Activated T-cell treated with anti-CD3 and anti-CD28 coated beads for 1 hour (primary cell): ENCODE results near the gene USP27X.

Experiments
- DNase-seq: peaks from one replicate; pipeline ENCODE4 v3.0.0-alpha.2; 2020; ENCODE audit warnings: low read depth

The USP27X gene

DNA sequence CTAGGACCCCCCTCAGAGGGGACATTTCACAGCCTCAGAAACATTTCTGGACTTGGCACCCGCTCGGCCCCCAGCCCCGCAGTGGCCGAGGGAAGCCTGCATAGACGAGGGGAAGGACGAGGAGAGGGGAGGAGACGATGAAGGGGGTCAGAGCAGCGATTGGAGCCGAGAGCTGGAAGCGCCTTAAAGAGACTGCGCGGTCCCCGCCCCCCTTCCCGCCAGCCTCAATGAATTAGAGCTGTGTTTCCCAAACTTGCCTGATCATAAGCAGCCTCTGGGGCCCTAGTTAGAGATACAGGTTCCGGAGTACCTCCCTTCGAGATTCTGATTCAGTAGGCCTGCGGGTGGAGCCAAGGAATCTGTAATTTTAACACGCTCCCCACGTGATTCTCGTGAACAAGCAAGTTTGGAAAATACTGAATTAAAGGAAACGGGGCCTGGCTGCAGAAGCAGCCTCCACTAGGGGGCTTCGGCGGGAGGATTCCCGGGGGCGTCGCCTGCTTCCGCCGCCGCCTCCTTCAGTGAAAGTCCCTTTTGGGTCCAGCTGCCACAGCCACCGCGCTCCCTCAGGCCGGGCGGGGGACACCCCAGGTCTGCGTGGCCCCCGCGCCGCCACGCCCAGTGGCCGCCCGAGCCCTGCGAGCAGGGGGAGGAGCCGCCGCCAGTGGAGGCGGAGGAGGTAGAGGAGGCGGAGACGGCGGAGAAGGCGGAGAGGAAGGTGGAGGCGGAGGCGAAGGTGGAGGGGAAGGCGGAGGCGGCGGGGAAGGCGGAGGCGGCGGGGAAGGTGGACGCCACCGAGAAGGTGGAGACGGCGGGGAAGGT, at the start of gene USP27X:
TSS of gene USP27X (plus strand) at position 651 of the 822 bp plus-strand sequence. CDS start 824 bp downstream, outside the sequence.
- DNase-seq = peak; percentile 70

DNA sequence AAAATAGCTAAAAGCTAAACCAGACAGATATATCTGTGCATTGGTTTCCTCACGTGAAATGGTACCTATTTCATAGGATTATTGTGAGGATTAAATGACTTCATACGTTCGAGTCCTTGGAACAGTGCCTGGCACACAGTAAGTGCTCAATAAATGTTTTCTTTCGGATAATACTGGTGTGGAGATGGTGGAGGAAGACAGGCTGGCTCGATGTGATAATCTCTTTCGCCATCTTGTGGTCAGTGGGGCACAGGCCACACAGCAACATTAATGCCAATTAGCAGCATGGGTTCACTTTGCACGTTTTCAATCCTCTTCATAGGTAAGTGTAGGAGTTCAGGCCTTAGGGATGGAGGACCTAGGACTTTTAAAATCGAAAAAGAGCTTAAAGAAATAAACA, 40.9 kb upstream of the USP27X start:
- no peak for DNase-seq

DNA sequence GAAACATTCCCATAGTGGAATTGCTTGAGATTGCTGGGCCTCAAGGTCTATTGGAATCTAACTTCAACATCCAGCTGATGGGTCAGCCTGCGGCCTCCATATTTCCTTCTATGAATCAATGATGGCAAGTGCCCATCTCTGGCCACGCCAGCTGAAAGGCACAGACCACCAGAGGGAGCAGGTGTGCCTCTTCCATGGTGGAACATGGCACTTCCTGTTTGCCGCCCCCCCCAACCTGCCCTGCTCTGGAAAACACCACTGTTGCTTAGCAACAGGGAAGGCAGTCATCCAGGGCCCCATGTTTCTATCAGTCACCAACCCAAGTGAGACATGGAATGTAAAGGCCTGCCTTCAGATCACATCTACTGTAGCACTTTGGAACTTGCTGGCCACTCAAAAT, 38.6 kb upstream of the USP27X start:
- peak; percentile 1 for DNase-seq

DNA sequence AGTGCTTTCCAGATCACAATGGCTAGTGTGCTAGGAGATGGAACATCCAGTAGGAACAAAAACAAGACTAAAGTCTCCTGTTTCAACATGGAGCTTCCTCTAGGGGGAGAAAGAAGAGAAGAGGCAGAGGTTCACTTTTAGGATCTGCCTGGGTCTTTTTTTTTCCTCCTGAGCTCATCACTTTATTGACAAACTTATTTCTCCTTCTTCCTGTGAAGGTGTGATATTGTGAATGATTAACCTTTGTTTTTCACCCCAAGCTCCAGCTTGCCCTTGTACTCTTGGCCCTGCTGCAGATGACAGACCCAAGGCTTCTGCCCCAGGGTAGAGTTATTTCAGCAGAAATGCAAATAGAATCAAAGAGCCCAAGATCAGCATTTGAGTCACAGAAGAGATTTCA, 36.7 kb upstream of the USP27X start:
- no peak for DNase-seq

DNA sequence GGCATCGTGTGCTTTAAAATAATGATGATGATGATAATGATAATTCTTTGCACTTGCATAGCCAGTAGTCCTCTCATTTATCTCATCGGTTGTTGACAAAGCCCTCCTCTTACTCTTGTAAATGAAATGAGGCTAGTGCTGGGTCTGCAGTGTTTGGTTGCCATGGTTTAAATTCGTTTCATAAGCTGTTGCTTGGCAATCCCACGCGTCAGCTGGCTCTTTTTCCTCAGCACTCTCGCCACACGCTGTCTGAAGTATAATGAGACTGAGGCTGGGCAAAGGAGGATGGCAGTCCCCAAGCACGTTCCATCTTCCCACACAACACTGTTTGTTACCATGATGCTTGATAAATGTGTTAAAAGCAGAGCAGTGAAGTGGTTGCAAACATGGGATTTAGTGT, 34.7 kb upstream of the USP27X start:
- DNase-seq = no peak

DNA sequence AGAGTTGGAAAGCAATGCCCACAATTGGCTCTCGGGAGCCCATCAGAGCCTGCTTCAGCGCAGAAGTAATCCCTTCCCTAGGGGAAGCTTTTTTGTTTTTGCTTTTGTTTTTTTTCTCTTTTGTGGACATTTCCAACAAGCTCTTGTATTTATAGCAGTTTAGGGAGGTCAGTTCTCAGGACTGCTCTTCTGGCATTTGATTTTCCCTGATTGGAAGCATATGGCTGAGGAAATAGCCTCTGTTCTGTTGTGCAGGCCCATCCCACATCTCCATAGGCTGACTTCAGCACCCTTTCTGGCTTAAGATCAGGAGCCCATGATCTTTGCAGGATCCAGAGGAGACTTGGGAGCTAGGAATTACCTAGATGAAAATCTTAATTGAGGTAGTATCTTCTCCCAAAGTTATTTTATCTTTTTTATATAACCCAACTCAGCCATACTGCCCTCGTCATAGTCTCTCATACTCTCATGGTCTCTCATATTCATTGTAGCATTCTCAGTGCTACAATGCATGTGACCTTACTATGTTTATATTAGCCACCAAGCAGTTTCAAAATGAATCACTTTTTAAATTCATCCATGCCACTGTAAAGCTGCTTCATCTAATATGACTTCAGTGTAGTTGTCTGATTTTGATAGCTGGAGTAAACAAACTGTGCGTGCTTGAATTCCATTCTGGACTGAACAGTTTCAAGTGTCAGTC, 33.4 kb upstream of the USP27X start:
- DNase-seq = no peak

DNA sequence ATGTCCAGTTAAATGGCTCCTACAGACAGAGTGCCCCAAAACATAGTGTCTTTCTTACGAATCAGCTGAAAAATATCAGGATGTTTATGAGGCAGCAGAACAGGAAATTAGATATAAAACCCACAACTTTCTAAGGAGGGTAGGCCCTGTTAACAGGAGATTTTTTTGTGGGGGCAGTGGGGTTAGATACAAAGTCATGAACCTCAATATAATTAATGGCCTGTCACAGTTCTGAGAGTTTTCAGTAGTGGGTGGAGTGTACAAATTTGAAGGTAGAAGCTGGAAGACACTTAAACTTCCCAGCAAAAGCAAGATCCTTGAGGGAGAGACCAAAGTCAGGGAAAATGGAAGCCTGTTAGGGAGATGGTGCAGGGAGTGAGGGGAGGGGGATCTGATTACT, 32.8 kb upstream of the USP27X start:
- no peak for DNase-seq

DNA sequence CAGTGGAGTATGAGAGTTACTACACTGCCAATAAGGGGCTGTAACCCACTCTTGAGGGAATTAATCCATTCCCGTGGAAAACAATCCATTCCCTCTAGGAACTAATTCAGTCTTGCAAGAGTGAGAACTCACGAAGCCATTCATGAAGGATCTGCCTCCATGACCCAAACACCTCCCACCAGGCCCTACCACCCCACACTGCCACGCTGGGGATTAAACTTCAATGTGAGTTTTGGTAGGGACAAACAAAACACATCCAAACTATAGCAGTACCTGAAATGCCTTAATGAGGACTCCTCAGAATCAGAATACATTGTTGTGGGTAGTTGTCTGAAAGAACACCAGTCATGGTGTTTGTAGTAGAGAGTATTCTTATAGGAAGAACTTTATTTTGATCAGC, 31.0 kb upstream of the USP27X start:
- no peak for DNase-seq

DNA sequence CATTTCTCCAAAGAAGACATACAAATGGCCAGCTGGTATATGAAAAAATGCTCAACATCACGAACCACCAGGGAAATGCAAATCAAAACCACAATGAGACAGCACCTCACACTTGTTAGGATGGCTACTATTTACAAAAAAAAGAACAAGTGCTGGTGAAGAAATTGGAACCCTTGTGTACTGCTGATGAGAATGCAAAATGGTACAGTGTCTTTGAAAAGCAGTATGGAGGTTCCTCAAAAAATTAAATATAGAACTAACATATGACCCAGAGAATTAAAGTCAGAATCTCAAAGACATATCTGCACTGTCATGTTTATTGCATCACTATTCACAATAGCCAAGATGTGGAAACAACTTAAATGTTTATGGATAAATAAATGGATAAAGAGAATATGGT, 29.3 kb upstream of the USP27X start:
- no peak for DNase-seq

DNA sequence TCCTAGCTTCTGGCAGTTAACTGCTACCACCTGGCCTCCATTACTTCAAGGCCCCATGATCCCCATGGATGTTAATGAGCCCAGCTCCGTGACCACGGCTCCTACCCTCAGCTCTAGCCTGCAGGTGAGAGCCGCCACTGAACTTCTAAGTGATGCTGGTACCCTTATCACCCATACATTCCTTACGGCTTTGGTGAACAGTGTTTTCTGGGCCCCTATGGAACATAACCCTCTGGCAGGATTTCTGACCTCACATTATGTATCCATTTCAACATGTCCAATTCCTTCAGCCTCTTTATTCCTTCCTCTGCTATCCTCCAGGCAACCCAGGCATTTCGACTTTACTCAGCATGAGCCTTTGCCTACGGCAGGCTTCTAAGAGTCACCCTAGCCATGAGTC, 25.6 kb upstream of the USP27X start:
- no peak for DNase-seq

DNA sequence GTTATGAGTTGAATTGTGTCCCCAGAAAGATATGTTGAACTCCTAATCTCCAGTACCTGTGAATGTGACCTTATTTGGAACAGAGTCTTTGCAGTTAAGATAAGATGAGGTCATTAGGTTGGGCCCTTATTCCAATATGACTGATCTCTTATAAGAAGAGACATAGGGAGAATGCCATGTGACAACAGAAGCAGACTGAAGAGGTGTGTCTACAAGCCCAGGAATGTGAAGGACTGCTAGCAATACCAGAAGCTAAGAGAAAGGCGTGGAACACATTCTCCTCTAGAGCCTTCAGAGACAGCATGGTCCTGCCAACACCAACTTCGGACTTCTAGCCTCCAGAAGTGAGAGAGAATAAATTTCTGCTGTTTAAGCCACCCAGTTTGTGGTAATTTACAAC, 22.5 kb upstream of the USP27X start:
- no peak for DNase-seq

DNA sequence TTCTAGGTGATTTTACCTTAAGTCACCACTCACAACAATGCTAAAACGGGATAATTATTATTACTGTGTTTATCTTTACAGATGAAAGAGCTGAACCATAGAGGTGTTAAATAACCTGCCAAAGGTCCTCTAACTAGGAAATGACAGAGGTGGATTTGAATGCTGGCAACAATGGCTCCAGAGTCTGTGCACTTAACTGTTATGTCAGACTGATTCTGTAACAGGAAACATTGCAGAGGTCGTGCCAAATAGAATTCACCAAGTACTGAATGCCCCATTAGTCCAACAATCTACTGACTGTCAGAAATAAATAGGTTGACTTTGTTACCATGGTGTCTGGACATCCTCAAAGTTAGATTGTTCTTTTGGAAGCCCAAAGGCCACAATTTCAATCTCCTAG, 20.9 kb upstream of the USP27X start:
- no peak for DNase-seq

DNA sequence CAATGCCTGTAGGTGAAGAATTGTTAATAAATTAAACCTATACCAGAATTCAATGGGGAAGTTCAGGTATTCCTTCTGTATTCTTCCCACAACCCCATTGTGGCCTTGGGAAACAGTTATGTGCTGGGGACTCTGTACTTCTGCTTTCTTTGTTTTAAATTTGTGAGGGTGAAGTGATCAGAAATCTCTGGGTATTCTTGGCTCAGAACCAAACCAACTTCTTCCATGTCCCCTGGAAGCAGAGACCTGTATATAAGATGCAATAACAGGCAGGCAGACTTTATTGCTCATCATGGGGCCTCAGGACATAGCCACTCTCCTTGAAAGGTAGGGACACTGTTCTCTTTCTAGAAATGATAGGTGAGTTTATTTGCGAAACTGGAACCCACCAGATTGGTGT, 19.8 kb upstream of the USP27X start:
- no peak for DNase-seq

DNA sequence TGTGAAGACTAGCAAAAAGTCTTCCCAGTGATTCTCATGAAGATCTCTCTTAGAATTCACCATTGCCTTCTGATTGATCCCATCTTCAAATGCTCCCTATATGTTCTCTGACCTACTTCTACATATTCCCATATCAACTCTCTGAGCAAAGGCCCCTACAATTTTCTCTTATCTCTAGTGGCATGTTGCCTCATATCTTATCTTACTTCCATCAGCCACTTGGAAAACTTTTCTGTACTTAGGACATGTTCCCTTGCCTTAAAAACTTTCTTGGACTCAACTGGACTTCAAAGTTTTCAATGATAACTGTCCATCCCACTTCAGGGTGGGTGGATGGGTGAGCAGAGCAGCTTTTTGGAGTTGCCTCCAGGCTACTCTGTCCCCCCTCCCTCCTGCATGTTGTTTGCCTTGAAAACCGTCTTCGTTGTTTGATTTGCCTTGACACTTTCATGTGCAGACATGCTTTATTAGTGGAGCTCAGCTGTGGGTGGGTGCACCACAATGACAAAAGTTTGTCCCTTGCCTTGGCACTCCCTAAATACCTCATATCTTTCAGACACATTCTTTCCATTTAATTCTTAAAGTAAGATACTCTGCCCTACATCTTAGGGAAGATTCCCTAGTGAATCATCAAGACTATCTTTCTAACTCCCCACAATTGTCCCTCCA, 18.3 kb upstream of the USP27X start:
- DNase-seq = no peak

DNA sequence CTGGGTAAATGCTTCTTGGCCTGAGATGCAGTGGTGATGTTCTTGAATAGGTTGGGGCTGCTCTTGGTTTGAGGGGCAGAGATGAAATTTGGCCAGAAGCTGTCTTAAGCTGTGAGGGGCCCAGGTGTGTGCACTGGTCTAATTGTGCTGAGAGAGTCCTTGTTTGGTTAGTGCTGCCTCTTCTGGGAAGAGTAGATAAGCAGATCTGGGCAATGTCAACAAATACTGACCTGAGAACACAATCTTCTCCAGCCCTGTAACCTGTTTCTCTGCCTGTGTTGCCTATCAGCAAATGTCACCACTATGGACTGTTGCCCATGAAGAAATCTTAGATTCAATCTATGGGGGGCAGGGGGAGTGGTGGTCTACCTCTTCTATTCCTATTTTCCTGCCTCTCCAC, 17.2 kb upstream of the USP27X start:
- DNase-seq = no peak

DNA sequence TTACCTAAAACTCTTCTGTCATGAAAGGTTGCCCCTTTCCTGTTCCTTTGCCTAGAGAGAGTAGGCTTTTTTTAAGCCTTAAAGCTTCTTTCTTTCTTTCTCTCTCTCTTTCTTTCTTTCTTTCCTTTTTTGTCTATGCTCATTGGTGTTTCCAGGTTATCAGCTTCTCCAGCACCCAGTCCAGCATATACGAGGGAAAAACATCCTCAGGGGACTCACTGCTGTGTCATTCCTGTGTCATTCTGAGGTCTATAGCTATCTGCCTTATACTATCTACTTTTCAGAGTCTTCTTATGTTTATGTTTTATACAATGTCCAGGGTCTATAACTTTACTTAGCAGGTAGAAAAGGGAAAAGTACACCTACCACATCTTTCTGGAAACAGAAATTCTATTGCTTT, 10.5 kb upstream of the USP27X start:
- DNase-seq = no peak

DNA sequence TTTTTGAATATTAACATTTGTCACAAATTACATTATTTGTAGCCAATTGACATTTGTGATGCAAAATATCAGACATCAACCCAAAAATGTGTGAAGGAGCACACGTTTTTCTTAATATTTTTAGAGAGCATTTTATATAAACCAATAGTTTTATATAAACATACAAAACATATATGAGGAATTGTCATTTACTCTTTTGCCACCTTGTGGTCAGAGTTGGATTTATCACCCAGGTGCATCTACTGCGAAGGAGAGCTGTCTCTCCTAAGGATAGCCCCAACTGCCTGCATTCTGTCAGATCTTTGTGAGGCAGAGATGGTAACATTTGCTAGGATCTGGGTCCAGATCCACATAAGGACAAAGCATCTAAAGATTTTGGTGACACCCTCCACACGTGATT, 2.5 kb upstream of the USP27X start:
- no peak for DNase-seq

DNA sequence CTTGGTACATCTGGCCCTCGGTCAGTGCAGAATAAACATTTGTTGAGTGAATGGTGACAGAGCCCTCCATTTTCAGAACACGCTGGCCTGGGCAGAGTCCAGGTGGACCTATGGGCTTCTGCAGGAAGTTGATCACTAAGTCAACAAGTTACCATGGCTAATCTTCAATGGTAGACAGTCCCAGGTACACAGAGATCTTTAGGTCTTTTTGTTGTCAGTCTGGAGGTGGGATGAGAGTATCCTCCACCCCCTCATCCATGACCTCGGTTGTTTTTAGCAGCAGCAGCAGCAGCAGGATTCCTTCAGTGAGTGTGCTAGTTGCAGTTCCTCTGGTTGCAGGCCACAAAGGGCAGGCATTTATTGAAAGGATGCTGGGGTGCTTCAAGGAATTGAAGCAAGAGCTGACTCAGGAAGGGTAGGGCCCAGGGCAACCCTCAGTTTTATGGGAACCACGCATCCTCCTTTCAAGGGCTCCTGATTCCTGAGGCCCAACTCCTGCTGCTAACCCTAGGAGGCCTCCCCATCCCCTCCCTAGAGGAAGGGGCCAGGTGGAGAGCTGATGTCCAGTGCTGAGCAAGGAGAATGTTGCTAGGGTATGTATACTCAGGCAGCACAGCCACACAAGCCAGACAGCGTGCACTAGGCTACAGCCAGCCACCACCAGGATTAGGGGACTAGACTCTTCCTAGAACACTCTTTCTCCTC, 1.7 kb upstream of the USP27X start:
- no peak for DNase-seq

DNA sequence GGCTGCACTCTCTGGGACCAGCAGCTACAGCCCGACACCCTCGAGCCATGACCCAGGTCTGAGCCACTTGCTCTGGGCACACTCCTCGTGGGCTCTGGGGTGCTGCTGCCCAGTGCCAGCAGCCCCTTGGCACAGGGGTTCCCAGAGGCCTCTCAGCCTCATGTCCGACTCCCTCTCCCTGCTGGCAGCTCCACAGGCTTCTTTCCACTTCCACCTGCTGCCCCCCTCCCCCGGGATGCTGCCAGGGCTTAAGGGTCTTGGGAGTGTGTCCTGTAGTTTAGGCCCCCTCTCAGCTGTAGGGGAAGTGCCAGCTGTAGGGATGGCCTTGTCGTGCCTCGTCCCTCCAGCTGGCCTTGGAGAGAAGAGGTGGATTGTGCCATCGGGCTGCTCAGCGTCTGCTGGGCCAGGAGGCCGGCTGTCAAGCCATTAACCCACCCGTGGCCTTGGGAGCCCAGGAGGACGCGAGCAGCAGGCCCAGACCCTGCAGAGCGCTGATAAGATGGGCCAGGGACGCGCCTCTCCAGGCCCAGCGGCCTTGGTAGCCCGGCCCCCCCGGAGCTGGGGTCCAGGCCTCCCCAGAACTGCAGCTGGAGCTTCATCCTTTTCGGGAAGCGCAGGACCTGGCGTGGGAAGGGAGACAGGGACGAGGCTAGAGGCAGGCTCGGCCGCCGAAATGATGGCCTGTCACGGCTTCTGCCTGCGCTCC, 1.0 kb upstream of the USP27X start:
- DNase-seq = no peak

DNA sequence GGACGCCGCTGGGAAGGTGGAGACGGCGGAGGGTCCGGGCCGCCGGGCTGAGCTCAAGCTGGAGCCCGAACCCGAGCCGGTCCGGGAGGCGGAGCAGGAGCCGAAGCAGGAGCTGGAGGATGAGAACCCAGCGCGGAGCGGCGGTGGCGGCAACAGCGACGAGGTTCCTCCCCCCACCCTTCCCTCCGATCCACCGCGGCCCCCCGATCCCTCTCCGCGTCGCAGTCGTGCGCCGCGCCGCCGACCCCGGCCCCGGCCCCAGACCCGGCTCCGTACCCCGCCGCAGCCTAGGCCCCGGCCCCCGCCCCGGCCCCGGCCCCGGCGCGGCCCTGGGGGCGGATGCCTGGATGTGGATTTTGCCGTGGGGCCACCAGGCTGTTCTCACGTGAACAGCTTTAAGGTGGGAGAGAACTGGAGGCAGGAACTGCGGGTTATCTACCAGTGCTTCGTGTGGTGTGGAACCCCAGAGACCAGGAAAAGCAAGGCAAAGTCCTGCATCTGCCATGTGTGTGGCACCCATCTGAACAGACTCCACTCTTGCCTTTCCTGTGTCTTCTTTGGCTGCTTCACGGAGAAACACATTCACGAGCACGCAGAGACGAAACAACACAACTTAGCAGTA, 483 bp downstream of the USP27X start:
- DNase-seq = no peak

DNA sequence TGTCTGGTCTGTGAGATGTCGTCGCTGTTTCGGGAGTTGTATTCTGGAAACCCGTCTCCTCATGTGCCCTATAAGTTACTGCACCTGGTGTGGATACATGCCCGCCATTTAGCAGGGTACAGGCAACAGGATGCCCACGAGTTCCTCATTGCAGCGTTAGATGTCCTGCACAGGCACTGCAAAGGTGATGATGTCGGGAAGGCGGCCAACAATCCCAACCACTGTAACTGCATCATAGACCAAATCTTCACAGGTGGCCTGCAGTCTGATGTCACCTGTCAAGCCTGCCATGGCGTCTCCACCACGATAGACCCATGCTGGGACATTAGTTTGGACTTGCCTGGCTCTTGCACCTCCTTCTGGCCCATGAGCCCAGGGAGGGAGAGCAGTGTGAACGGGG, 1.4 kb downstream of the USP27X start:
- no peak for DNase-seq
